Medulla oblongata (tissue), 1 donor: ENCODE results near the gene STK35.

Experiments
- DNase-seq: peaks from one replicate; pipeline ENCODE4 v3.0.0-alpha.2; 2015; ENCODE audit errors: extremely low spot score

The STK35 gene

DNA sequence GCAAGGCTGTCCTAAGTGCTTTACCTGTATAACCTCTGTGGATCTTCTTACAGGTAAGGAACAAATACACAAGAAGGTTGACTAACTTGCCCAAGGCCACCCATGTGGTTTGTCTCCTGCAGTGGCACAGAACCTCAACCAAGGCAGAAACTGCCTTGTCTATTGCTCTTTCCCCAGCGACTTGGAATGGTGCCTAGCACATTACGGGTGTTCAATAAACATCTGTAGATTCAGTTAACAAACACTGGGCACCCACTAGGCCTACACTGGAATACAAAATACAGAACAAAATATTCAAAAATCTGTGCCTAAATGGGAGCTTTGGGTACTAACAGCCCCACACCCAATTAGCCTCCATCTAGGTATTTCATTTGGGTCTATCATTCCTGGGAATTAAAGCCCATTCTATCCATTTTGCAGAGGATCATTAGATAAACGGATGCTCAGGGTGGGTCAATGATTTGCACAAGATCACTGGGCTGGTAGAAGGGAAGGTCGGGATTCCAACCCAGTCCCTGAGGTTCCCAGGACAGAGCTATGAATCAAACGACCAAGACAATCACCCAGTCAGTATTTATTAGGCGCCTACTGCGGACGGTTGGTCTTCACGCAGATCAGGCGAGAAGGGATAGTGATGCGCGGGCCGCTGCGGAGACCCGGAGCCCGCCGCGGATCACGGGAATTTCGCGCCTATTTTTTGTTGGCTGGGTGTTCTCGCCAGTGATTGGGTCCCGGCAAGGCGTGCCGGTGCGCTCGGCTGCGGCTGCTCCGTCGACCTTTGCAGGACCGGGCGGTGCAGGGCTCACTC, at the start of gene STK35:
TSS of gene STK35 (plus strand) at position 771 of the 808 bp plus-strand sequence. CDS start 55 bp downstream, outside the sequence.
- peak; percentile 15 for DNase-seq

DNA sequence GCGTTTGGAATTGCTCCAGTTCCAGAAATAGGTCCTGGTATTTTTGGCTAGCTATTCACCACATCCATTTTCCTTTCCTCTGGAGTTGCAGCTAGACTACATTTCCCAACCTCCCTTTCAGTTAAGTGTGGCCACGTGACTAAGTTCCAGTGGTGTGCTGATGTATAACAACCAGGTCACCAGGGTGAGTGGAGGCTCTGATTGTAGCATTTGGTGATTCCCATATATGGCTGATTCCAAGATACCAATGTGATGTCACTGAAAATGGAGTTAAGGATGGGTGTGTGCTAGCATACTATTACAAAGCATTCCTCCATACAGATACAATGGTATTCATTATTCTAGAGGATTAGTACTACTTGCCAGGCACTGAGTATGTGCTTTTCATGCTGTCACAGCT, 49.7 kb upstream of the STK35 start:
- DNase-seq, result no peak

DNA sequence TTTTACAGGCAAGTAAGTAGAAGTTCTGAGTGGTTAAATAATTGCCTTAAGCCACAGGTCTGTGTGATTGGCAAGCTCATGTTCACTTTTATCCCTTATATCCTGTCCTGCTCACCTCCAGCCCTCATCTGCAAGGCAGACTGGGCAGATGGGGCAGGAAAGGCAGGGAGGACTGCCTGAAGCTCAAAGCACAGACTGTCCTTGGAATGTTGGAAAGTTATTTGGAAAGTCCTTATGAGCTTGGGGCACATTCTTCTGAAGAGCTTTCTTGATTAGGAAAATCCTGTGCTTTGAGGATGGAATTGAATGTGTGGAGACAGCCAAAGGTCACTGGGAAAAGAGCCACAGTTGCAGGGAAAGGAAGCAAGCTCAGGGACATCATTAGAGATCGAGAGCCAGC, 48.9 kb upstream of the STK35 start:
- DNase-seq, result no peak

DNA sequence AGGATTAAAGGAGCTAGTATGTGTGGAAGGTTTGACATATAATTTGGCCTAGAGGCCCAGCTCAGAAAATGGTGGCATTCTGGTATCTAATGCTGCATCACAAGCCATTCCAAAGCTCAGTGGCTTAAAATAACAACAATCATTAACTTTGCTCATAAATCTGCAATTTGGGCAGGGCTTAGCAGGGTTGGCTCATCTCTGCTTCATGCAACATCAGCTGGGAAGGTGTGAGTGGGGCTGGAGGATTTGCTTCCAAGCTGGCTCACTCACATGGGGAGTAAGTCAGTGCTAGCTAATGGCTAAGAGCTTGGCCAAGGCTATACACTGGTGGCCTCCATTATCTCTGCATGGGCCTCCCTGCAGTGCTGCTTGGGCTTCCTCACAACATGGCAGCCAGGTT, 48.0 kb upstream of the STK35 start:
- no peak for DNase-seq

DNA sequence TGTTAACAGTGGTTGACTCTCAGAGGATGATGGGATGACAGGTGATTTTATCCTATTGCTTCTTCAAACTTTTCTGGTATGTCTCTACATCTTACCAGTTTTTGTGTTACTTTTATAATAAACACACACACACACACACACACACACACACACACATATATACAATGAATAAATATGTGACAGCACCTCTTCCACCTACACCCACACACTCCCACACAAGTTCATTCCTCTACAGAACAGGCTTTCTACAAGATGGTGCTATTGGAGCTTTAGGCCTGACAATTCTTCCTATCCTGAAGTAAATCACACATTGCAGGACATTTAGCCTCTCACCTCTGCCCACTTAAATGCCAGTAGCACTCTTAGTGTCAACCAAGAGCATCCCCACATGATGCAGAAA, 46.7 kb upstream of the STK35 start:
- DNase-seq, result no peak

DNA sequence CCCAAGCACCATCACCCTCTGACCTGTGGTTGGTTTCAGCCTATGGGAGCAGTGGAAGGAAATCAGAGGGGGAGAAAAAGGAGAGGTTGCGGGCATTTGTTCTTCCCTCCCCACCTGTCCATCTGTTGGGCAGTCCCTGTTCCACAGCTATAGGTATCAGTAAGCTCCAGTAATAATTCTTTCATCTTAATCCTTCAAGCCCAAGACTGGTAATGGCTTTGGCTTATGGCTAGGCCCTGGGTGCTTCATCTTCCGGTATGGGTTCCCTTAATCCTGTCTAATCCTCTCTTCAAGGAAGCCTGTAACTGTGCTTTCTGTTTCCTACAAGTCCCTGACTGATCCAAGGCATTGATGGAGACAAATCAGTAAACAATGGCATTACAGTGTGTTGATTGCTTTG, 42.2 kb upstream of the STK35 start:
- no peak for DNase-seq

DNA sequence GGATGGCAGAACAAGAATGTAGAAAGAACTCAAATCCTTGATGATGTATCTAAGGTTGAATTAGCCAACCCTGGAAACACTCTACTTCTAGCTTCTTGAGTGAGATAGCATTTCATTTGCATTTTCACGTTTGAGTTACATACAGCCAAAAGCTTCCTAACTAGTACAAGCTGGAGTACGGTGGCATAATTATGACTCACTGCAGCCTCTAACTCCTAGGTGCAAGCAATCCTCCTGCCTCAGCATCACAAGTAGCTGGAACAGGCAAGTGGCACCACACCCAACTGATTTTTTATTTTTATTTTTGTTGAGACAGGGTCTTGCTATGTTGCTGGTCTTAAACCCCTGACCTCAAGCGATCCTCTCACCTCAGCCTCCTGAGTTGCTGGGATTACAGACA, 36.5 kb upstream of the STK35 start:
- no peak for DNase-seq

DNA sequence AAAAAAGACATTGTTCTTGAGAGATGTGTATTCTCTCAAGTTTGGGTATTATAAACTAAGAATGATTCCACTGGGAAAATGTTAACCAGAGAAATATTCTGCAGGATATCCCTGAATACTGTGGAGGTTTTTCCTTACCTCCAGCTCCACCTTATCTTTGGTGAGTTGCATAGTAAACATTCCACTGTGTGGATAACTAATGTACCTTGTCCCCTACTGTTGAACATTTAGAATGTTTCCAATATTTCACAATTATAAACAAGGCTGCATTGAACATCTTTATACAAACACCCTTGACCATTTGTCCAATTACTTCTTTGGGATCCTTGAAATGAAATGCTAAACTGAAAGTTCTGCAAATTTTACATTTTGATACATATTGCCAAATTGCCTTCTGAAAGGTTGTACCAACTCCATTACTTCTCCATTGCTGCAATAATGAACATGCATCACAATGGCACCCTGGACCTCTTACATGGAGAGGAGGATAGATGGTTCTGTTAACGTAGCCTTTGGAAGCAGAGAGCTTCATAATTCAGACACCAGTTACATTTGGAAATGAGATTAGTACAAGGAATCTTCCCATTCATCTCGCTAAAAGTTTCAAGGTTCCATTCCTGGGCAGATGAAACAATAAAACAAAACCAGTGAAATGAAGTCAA, 35.0 kb upstream of the STK35 start:
- no peak for DNase-seq

DNA sequence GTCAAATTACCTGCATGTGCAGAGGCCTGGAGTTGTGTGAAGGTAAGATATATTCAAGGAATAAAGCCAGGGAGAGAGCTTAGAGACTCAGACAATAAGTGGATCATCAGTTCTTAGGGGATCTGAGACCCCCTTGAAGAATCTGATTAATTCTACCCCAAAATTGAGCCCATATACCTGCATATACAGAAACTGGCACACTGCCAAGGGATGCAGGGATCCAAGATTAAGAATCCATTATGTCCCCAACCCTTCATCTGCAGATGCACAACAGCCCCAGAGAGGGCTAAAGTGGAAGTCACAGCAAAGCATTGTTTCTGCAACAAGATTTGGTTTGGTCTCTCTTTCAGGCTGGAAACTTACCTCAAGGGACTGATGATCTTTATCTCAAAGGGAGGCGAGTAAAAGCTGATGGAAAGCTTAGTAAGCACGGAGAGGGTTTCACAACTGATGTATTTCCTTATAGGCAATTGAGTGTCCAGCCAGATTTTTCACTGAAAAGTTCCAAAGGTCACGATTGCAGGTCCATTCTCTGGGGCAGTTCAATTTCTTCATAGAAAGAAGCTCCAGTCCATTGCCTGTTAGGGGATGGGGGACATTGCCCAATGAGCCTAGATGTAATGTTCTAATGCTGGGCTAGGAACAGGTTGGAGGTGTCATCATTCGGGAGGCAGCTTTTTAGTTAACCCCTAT, 20.9 kb upstream of the STK35 start:
- no peak for DNase-seq

DNA sequence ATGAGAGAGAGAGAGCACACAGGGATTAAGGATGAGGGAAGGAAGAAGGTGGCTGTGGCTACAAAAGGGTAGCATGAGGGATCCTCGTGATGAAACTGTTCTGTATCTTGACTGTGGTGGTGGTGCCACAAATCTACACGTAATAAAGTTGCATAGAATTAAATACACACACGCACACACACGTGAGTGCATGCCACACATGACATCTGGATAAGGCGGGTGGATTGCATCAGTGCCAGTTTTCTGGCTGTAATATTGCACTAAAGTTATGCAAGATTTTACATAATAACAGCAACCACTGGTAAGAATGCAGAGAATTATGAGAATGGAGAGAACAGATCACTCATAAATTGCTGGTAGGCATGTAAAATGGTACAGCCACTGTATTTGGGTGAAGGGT, 16.9 kb upstream of the STK35 start:
- no peak for DNase-seq

DNA sequence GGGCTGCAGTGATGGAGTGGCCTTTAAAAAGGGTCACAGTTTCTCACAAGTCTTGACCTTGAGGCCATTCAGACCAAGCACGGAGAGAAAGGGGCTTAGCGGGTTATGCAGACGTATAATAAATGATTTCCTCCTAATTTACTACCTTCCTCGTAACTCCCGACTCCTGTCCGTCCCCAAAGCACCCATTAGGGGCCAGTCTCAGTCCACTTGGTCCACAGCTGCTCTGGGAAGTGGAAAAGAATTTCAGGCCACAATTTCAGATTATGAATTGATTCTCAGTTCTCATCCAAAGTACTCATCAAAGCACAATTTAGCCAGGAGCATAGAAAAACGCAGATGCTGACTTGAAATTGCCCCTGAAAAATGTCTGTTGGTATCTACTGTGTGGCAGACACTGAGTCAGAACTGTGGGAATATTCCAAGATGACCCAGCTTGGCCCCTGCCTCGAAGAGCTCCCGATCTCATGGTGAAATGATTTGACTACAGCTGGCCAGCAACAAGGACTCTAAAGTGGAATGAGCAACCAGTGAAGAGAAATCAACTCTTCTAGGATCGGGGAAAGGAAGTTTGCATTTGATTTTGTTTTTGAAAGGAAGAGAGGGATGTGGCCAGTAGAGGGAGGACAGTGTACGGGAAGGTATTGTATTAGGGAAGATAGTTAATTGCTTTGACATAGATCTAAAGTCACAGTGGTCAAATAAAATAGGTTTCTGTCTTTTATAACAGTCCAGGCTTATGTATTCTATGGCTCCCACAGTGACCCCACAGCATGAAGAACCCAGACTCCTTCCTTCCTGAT, 15.2 kb upstream of the STK35 start:
- DNase-seq, result no peak

DNA sequence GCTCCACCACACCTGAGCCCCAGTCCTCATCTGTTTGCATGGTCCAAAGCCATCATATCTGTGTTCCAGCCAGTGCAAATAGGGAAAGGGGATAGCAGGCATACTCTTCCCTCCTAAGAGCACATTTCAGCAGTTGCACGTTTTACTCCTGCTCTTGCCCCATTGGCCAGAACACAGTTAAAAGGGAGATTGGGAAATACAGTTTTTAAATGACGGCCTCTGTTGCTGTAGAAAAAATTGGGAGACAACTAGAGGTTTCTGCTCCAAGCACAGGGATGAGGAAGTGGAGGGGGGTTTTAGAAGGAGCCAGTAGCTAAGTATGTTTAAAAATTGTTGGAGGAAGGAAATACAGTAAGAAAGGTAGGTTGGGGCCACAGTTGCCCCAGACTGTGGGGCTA, 14.6 kb upstream of the STK35 start:
- no peak for DNase-seq

DNA sequence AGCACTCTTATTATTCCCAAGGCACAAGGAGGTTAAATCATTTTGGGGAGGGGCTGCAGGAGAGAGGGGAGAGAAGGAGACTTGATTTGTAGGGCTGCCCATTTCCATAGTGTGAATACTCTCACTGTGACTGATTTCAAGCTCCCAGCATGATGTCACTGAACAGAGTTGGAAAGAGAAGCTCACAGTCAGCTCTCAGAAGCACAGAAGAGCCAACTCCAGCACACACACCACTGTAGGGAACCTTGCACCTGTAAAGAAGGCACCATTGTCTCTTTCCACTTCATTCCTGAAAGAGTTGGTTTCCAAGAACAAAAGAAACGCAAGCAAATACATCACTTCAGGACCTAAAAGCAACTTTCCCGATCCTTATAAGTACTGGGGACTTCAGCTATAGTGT, 12.7 kb upstream of the STK35 start:
- DNase-seq, result no peak

DNA sequence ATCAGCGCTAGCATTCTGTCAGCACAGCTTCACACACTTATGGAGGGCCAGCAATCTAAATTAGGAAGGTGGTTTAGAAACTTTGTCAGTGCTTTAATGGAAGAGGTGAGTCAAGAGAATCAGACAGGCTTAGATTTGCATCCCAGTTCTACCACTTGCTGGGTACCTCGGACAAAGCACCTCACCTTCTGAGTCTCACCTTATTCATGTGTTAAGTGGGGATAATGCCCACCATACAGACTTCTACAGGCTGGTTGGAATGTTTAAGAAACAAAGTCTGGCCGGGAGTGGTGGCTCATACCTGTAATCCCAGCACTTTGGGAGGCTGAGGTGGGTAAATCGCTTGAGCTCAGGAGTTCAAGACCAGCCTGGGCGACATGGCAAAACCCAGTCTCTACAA, 12.2 kb upstream of the STK35 start:
- DNase-seq, result no peak

DNA sequence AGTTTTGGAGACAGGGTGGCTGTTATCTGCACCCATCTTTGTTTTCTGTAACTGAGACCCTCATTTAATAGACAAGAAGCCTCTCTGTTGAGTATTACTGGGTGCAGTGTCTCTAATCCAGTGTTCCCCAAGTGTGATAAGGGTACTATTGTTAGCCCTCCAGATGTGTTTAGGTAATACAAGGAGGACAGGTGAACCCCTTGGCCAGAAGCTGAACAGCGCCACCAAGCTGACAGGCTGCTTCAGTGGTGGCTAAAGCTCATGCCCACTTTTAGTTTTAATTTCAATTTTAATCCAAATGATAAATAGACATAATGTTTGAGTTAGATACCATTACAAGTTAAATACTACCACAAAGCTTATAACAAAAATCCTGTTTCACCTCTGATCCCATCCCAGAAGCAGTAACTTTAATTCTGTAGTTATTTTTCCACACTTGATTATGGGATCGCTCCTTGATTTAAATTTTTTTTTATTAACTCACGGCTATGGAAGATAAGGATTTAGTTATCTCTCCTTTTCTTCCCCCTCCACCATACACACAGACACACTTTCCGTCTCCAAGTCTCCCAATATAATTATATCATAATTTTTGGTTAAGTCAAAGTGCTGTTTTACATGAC, 8.4 kb upstream of the STK35 start:
- DNase-seq, result no peak

DNA sequence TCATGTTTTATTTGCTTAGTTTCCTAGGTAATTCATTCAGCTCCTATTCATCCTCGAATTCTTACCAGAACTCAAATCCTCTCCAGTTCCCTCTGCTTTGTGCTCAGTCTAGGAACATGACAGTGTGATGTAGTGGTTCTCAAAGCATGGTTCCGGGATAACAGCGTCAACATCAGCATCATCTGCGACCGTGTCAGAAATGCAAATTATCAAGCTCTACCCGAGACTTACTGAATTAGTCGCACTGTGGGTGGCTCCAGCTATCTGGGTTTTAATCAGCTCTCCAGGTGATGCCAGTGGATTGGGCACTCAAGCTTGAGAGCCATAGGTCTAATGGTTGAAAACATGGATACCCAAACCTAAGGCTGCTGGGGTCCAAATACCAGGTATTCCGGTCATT, 7.7 kb upstream of the STK35 start:
- DNase-seq, result no peak

DNA sequence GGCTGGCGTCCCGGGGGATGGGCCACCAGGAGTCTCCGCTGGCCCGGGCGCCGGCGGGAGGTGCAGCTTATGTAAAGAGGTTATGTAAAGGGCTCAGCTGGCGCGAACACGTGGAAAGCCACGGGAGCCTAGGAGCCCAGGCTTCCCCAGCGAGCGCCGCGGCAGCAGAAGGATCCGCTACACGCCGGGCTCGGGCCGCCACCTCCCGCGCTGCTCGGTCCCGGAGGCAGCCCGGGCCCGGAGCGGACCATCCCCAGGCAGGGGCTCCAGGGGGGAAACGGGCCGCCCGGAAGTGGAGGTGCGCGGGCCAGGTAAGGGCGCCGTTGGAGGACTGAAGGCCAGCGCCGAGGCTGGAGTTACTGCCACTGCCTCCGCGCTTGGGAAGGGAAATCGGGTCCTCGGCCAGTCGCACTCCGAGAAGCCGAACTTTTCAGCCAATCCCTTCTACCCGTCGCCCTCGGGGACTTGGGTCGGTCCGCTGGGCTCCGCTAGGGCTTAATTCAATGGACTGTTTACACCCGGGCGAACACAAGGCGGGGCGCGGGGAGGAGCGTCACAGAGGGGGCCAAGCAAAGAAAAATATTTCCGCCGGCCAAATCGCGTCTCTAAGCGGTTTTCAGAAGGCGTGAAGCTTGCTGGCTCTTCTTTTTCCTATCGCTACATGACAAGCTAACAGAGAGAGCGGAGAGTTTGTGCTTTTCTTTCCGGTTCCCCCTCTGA, 398 bp downstream of the STK35 start:
- DNase-seq, result peak; percentile 94

DNA sequence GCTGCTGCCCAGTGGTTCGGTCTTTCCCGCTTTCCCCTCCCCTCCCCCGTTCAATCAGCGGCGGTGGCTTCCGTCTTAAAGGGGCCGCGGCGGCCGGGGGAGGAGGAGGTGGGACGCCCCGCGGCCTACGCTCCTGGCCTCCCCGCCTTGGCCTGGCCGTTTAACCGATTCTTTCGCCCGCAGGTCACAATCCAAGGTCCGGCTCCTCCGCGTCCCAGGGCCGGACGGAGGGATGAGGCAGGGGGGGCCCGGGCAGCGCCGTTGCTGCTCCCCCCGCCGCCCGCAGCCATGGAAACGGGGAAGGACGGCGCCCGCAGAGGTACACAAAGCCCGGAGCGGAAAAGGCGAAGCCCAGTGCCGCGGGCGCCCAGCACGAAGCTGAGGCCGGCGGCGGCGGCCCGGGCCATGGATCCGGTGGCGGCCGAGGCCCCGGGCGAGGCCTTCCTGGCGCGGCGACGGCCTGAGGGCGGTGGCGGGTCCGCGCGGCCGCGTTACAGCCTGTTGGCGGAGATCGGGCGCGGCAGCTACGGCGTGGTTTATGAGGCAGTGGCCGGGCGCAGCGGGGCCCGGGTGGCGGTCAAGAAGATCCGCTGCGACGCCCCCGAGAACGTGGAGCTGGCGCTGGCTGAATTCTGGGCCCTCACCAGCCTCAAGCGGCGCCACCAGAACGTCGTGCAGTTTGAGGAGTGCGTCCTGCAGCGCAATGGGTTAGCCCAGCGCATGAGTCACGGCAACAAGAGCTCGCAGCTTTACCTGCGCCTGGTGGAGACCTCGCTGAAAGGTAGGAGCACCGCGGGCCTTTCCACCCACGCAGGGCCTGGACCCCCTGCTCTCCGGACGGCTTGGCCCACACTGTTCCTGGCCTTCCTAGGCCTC, 1.2 kb downstream of the STK35 start:
- DNase-seq, result peak; percentile 94

DNA sequence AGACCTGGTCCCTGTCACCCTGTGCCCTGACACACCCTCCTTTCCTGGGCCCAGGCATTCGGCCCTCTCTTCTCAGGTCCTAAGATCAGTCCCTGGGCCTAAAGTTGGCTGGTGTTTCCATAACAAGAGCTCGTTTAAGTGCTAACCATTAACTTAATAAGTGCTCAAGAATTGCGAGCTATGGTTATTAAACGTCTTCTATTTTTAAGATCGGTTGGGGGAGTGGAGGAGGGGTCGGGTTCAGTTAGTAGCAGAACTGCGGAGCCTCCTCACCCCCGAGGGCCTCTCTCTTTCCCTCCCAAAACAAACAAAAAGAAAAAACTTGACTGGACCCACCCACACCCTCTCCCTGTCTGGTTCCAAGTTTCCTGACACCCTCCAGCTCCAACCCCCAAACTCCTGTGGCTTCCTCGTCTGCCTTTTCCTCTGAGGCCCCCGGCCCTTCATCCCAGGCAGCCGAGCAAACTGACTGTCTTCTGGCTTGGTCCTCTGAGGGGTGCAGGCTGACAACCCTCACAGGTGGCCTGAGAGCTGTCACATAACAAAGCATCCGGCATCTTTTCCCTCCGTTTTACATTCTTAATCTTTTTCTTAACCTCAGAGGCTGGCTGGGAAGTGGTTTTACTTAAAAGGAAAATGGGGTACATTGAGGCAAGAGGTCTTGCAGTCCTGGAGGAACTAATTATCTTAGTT, 2.0 kb downstream of the STK35 start:
- no peak for DNase-seq
